NCI-H1436 (cell line): ENCODE results near the gene PAX3.

Experiments
- DNase-seq: peaks from one replicate; lab custom pipeline; 2025; lab: John Stamatoyannopoulos, UW

Gene PAX3

GRCh38 chr2:222270396-222270795 lies 28.4 kb downstream of the PAX3 start:
- no peak for DNase-seq

- DNase-seq, result no peak
These were observed 29.7 kb downstream of the PAX3 start for GRCh38 chr2:222269132-222269531.

DNA sequence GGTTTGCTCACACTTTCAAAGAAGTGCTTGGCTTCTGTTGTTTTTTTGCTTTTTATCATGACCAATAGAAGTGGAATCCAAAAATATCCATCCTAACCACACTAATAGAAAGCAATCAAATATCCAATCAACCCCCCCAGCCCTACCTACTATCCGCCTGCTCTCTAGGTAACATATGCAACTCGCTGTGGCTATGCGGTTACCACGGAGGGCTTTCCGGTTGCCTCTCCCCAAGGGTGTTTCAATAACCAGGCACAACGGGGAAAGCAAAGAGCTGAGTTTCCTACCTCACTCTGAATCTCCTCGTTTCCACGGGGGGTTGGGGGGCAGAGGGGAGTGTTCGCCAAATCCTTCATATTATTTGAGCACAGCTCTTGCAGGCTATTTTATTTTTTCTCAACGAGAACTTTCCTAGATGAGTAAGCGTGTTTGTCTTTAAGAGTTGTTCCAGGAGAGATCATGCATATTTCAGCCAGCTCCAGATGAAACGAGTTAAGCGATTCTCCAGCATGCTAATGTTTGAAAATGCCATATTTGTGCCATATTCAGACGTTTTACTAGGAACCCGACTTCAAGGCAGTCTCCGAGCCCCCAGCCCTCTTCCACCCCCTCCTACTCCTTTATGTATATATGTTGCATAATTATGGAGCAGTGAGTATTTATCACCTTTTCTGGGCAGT lies 30.3 kb downstream of the PAX3 start:
- no peak for DNase-seq

- no peak for DNase-seq
These were observed 33.9 kb downstream of the PAX3 start for GRCh38 chr2:222264791-222265320.

DNA sequence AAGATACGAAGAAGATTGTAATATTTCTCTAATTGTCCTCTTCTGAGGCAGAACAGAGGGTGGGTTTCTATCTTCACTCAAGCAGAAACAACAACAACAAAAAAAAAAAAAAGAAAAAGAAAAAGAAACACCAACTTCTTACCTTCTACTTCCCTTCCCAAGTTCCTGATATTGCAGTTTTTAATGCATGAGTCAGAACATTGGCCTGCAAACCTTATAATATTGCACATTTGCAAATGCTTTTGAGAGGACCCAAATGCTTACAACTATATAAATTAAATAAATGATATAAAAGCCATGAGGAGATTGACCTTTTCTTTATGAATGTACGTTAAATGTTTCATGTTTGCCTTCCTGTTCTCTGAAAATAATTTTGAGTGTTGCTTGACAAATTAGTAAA lies 37.3 kb downstream of the PAX3 start:
- no peak for DNase-seq

DNA sequence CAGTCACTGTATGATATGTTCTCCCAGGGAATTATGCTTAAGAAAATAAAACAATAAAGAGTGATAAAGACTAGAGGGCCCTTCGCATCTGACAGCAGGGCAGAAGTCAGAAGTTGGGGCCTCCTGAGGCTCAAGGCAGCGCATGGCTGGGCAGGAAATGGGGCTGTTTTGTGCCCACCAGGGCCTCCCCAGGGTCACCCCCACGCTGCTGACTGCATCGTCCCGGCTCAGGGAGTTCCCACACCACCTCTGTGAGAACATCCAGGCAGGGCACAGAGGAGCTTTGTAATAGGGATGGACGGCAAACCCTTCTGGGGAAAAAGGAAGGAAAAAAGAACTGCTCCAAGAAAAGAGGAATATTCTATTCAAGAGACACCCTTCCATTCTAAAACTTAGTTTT lies 41.2 kb downstream of the PAX3 start:
- DNase-seq, result no peak

DNA sequence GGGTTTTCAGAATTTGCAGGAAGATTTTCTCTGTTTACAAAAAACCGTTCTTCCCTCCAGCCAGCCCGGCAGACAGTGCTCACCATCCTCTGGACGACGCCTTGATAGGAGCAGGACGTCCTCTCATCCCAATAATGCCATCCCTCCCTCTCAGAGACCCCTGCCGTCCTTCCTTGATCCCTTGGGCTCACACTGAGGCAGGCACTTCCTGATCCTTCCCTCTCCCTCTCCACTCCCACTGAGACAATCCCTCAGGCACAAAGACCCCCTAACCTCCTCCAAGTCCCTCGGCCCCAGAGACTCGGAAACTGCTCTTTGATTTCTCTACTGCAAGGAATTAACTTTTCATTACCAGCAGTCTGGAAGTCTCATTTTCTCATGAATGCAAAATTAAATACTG lies 42.5 kb downstream of the PAX3 start:
- DNase-seq, result no peak

- DNase-seq, result no peak
These were observed 43.7 kb downstream of the PAX3 start for GRCh38 chr2:222255090-222255489.

DNA sequence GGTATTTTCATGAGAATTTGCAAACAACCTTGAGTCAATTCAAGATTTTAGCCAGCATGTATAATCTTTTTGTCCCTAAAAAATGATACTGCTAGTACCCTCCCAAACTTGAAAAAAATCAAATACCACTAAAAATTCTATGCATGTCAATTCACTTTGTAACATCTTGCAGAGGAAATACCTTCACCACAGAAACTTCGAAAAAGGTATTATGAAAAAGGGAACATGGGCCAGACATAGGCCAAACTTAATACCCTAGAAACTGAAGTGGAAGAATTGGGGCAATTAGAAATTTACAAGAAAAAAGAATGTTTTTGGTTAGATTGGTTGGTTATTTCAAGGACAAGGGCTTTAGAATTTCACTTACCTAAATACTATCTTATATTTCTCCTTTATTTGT lies 48.5 kb downstream of the PAX3 start:
- DNase-seq, result no peak

- no peak for DNase-seq
These were observed 49.4 kb downstream of the PAX3 start for GRCh38 chr2:222249444-222249843.

DNA sequence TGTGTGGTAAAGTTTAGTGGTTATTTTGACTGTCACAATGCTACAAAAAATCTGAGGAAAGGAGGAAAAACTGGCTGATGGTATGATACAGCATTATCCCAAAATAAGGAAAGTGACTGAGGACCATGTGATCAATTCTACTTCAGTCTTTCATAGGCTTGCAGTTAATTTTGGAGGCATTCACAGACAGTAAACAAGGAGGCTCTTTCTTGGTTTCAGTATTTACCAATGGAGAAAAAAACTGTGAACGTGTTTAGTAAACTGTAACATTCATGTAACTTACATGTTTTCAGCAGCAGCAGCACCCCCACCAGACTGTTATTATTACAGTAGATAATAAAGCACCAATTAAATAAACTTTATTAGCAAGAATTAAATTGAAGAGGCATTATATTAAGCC lies 50.0 kb downstream of the PAX3 start:
- DNase-seq, result no peak

DNA sequence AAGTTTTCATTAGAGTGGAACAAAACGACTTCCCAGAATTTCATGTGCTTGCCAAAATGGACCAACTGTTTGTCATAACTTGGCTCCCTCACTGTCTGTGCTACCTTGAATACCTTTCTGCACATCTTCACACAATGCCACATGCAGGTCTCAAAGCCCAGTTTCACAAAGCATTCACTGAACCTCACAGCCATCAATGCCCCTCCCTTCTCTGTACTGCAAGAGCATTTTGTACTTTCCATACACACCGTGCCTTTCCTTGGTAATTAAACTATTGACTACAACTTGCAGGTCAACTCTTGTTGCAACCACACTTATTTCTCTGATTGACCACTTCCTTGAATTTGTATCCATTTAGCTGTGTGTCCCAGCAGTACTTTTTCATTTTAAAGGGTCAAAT lies 50.5 kb downstream of the PAX3 start:
- DNase-seq, result no peak

DNA sequence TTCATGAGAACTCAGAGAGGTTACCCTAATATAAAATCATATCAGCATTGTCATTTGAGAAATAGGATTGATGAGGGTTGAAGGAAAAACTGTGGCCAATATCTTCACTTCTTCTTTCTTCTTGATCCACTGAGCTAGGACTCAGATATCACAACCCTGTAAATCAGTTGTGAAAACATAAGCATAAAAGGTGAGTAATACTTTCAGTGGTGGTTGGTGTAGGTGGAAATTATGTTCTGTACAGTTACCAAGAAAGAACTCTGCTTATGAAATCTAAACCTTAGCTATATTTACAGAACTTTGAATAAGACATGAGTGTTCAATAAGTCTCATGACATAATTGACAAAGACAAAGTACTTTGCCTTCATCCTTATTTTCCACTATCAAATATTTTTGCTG lies 56.3 kb downstream of the PAX3 start:
- DNase-seq, result no peak

DNA sequence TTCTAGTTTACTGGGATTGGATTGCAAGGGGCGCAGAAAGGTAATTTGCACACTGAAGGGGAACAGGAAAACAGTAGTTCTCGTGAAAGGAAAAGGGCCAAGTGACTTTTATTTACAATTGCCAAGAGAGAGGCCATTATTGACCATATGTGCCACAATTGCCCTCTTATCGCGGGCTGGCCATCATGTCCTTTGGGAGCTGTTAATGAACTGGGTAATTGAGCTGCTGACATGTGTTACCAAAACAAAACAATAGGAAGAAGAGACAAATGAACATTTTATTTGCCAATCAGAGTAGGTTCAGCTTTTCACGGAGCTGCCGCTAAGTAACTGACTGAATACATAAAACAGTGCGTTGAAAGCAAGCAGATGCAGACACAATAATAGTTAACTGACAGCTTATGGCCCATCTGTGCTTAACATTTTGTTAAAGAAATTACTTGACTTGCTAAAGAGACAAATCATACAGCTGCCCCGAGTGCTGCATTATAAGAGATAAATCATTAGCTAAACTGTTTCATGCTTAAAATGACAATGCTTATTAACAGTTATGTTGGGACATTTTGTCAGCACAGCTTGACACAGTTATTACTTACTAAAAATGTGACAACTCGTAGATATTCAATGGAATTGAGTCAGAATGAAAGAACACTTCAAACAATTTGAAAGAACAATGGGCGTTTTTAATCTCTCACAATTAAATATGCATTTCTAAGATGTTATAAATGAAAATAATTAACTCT lies 57.5 kb downstream of the PAX3 start:
- DNase-seq, result peak; percentile 59

GRCh38 chr2:222240676-222241049 lies 58.1 kb downstream of the PAX3 start:
- no peak for DNase-seq

GRCh38 chr2:222239945-222240675 lies 58.7 kb downstream of the PAX3 start:
- DNase-seq, result no peak

GRCh38 chr2:222239091-222239490 lies 59.7 kb downstream of the PAX3 start:
- no peak for DNase-seq

DNA sequence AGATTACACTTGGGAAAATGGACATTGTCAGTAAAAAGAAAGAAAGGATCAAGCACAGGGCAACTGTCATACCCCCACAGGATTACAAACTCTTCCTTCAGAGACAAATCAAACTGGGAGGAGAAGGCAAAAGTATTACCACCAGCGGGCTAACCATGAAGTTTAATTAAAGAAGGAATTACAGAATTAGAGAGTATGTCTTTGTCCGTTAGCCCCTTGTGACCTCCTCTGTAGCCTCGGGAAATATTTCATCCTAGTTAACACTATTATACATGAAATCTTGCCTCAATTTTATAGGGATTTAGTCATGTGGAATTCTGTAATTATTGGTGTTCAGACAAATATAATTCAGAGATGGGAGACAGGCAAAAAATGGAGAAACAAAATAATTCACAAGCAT lies 60.7 kb downstream of the PAX3 start:
- DNase-seq, result no peak

GRCh38 chr2:222232839-222233238 lies 66.0 kb downstream of the PAX3 start:
- no peak for DNase-seq

- no peak for DNase-seq
These were observed 66.4 kb downstream of the PAX3 start for GRCh38 chr2:222232372-222232771.

DNA sequence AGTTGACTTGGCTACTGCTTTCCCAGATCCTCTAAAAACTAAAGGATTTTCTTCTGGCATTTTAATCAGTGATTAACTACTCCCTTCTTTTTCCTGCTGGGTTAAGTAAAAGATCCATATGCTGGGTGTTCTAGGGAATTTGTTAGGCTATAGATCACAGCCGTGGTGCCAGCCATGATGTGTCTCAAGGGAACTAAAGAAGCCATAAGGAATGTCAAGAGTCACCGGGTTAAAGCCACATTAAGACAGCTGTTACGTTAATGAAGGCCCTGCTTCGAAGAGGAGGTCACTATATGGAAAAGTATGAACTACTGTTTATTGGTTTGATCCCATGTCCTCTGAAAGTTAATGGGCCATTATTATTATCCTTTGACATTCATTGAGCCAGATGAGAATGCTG lies 70.7 kb downstream of the PAX3 start:
- no peak for DNase-seq

DNA sequence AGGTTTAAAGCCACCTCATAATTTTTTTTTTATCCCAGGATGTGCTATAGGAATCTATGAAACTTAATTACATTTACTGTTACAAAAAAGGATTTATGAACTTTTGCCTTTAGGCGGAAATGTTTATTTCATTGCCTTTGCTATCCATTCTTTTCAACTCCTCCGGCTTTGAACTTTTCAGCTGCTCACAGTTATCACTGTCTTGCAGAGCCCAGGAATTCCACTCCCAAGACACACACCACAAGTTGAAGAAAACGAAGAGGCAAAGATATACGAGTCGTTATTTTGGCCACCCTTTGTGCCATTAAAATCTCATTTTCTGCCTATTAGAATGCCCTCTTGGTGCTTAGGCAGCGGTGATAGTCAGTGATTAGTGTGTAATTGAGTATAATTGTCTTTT lies 80.0 kb downstream of the PAX3 start:
- DNase-seq, result no peak

- no peak for DNase-seq
These were observed 81.1 kb downstream of the PAX3 start for GRCh38 chr2:222217712-222218111.
